B cell (primary cell): ENCODE measurements around the gene TMEM134.

Experiments used
- CTCF ChIP-seq: fragments of 200-600 bp; IDR thresholded peaks from one replicate; pipeline ENCODE4 v1.8.0; 2022; ENCODE audit warnings: antibody characterized with exemption, mild to moderate bottlenecking
- EZH2 ChIP-seq: IDR thresholded peaks from 2 replicates; pipeline ENCODE4 v1.6.1; 2012; ENCODE audit warnings: borderline replicate concordance, low read depth, mild to moderate bottlenecking, moderate library complexity, low read length; ENCODE audit not compliant: insufficient read depth, poor library complexity, severe bottlenecking

GRCh38 chr11:67437809-67438157 is 31.3 kb downstream of the TMEM134 start:
- TF ChIP-seq CTCF (no peak), EZH2 (no peak)
